SK-N-SH (cell line): ENCODE data around the gene TAOK3. TPM values are rescaled to one million over a fixed set of nuclear protein-coding genes. Genes with fewer than 3 reads are reported as not detected.

Source experiments
- CTCF ChIA-PET: fragments of 300-600, 350-600 bp; formaldehyde crosslinking; extraction: SDS; loops from one replicate; lab custom pipeline; 2021; lab: Yijun Ruan, JAX
- POLR2A ChIA-PET: fragments of 350-600 bp; sonication (Branson Sonifier 250); formaldehyde crosslinking; extraction: SDS; loops from one replicate; lab custom pipeline; 2020; ENCODE audit warnings: antibody characterized with exemption, inconsistent platforms; lab: Yijun Ruan, JAX
- DNase-seq: peaks from one replicate; pipeline ENCODE4 v3.0.0; 2012
- H2AFZ ChIP-seq: fragments of 200-600 bp; sonication (generic); 2 replicates; pipeline ENCODE4 v1.8.1; 2016; ENCODE audit warnings: antibody characterized with exemption, mild to moderate bottlenecking, low read depth
- H3F3A ChIP-seq: fragments of 200-600 bp; sonication (generic); replicated peaks from 2 replicates; pipeline ENCODE3; 2016; ENCODE audit warnings: antibody characterized with exemption, mild to moderate bottlenecking; ENCODE audit not compliant: insufficient read depth
- H3K27ac ChIP-seq, 2 experiments: fragments of 200-500 bp in 1 of 2; fragments of 200-600 bp in 1 of 2; sonication (Bioruptor generic) in 1 of 2; sonication (generic), shearing (Covaris generic) in 1 of 2; 2 replicates each; pipeline versions ENCODE4 v1.5.1 to v1.6.1; 2014 to 2016; ENCODE audit warnings: low read depth in 2 of 2, inconsistent platforms in 1 of 2, low read length in 1 of 2, mild to moderate bottlenecking in 1 of 2, mixed read lengths in 1 of 2
- H3K27me3 ChIP-seq: fragments of 200-600 bp; sonication (generic), shearing (Covaris generic); 2 replicates; pipeline ENCODE4 v1.6.1; 2016; ENCODE audit warnings: mixed run types; ENCODE audit not compliant: insufficient read depth
- H3K36me3 ChIP-seq, 2 experiments: fragments of 200-500 bp in 1 of 2; fragments of 200-600 bp in 1 of 2; sonication (Bioruptor generic) in 1 of 2; sonication (generic) in 1 of 2; replicated peaks in 1 of 2; 2 replicates each; pipeline versions ENCODE3 to v1.5.1; 2014 to 2016; ENCODE audit warnings: low read length in 1 of 2, mild to moderate bottlenecking in 1 of 2; ENCODE audit not compliant: insufficient read depth in 2 of 2, control insufficient read depth in 1 of 2
- H3K4me1 ChIP-seq, 2 experiments: fragments of 200-500 bp in 1 of 2; fragments of 200-600 bp in 1 of 2; sonication (Bioruptor generic) in 1 of 2; sonication (generic), shearing (Covaris generic) in 1 of 2; 2 replicates each; pipeline versions ENCODE4 v1.5.1 to v1.6.1; 2014 to 2016; ENCODE audit warnings: low read depth in 1 of 2, low read length in 1 of 2, mixed run types in 1 of 2; ENCODE audit not compliant: insufficient read depth in 2 of 2, control insufficient read depth in 1 of 2
- H3K4me2 ChIP-seq: fragments of 200-600 bp; sonication (generic), shearing (Covaris generic); 2 replicates; pipeline ENCODE4 v1.6.1; 2017; ENCODE audit warnings: mixed run types
- H3K4me3 ChIP-seq, 2 experiments: fragments of 200-500 bp in 1 of 2; fragments of 200-600 bp in 1 of 2; sonication (Bioruptor generic) in 1 of 2; sonication (generic), shearing (Covaris generic) in 1 of 2; 2 replicates each; pipeline versions ENCODE4 v1.5.1 to v1.8.1; 2014 to 2016; ENCODE audit warnings: low read depth in 2 of 2, inconsistent platforms in 1 of 2, low read length in 1 of 2, mild to moderate bottlenecking in 1 of 2, mixed read lengths in 1 of 2, moderate library complexity in 1 of 2
- H3K79me2 ChIP-seq: fragments of 200-600 bp; sonication (generic); 2 replicates; pipeline ENCODE4 v1.8.1; 2017; ENCODE audit warnings: mild to moderate bottlenecking; ENCODE audit not compliant: insufficient read depth
- H3K9ac ChIP-seq: fragments of 200-600 bp; sonication (generic); 2 replicates; pipeline ENCODE4 v1.6.1; 2017; ENCODE audit warnings: mixed run types
- H3K9me2 ChIP-seq: fragments of 200-600 bp; sonication (generic); 2 replicates; pipeline ENCODE4 v1.6.1; 2017; ENCODE audit warnings: mixed run types
- H3K9me3 ChIP-seq: fragments of 200-600 bp; sonication (generic); 2 replicates; pipeline ENCODE4 v1.6.1; 2017; ENCODE audit warnings: mixed run types, mild to moderate bottlenecking, moderate library complexity
- H4K20me1 ChIP-seq: fragments of 200-600 bp; sonication (generic); 2 replicates; pipeline ENCODE4 v1.6.1; 2017; ENCODE audit warnings: mild to moderate bottlenecking, mixed run types; ENCODE audit not compliant: insufficient read depth
- CHD2 ChIP-seq: fragments of 150-350 bp; IDR thresholded peaks from 2 replicates; pipeline ENCODE4 v1.6.1; 2018; ENCODE audit warnings: low read length; ENCODE audit not compliant: partially characterized antibody
- EP300 ChIP-seq, 2 experiments: IDR thresholded peaks; 2 replicates each; pipeline versions ENCODE4 v1.4.0 to v1.6.1; 2012; ENCODE audit warnings: borderline replicate concordance in 1 of 2, low read depth in 1 of 2, low read length in 1 of 2
- EZH2phosphoT487 ChIP-seq: fragments of 200-600 bp; sonication (generic); IDR thresholded peaks from 2 replicates; pipeline ENCODE4 v1.6.1; 2017; ENCODE audit warnings: low read depth, mixed run types, mild to moderate bottlenecking, antibody characterized with exemption, moderate library complexity, borderline replicate concordance
- FOSL2 ChIP-seq: IDR thresholded peaks from 2 replicates; pipeline ENCODE4 v1.4.0; 2012; ENCODE audit warnings: low read depth, mild to moderate bottlenecking, moderate library complexity, borderline replicate concordance
- GATA2 ChIP-seq: sonication (generic); formaldehyde crosslinking; IDR thresholded peaks from 2 replicates; pipeline ENCODE4 v1.5.0; 2020; ENCODE audit warnings: mild to moderate bottlenecking, missing genetic modification reagents
- IRF3 ChIP-seq: fragments of 150-350 bp; IDR thresholded peaks from 2 replicates; pipeline ENCODE4 v1.6.1; 2016; ENCODE audit warnings: mild to moderate bottlenecking, low read depth, low read length
- JUND ChIP-seq: IDR thresholded peaks from 2 replicates; pipeline ENCODE4 v1.4.0; 2012
- MAX ChIP-seq: IDR thresholded peaks from 2 replicates; pipeline ENCODE4 v1.4.0; 2012; ENCODE audit warnings: low read depth
- MEF2A ChIP-seq: IDR thresholded peaks from 2 replicates; pipeline ENCODE4 v1.4.0; 2012; ENCODE audit warnings: low read depth, borderline replicate concordance
- NFIC ChIP-seq: IDR thresholded peaks from 2 replicates; pipeline ENCODE4 v1.4.0; 2012; ENCODE audit warnings: borderline replicate concordance
- PBX3 ChIP-seq: IDR thresholded peaks from 2 replicates; pipeline ENCODE4; 2012
- RAD21 ChIP-seq: IDR thresholded peaks from 2 replicates; pipeline ENCODE4 v1.6.1; 2012; ENCODE audit warnings: mild to moderate bottlenecking, low read length
- RCOR1 ChIP-seq: fragments of 150-350 bp; IDR thresholded peaks from 2 replicates; pipeline ENCODE4 v1.6.1; 2017; ENCODE audit warnings: antibody characterized with exemption, low read length
- REST ChIP-seq: IDR thresholded peaks from 2 replicates; pipeline ENCODE4 v1.6.1; 2012; ENCODE audit warnings: mild to moderate bottlenecking, low read depth, low read length, moderate library complexity
- RFX5 ChIP-seq: IDR thresholded peaks from 2 replicates; pipeline ENCODE4 v1.6.1; 2012; ENCODE audit warnings: mild to moderate bottlenecking, improper control_type of control experiment, low read length
- RXRA ChIP-seq: IDR thresholded peaks from 2 replicates; pipeline ENCODE4 v1.4.0; 2012; ENCODE audit warnings: low read depth, mild to moderate bottlenecking, borderline replicate concordance
- SIN3A ChIP-seq: IDR thresholded peaks from 2 replicates; pipeline ENCODE4 v1.6.1; 2012; ENCODE audit warnings: low read depth, mild to moderate bottlenecking, low read length, moderate library complexity, borderline replicate concordance
- SMC3 ChIP-seq: IDR thresholded peaks from 2 replicates; pipeline ENCODE4 v1.6.1; 2012; ENCODE audit warnings: low read depth, low read length, improper control_type of control experiment
- TAF1 ChIP-seq: IDR thresholded peaks from 2 replicates; pipeline ENCODE4 v1.6.1; 2012; ENCODE audit warnings: low read depth, mild to moderate bottlenecking, low read length, moderate library complexity, borderline replicate concordance
- TCF12 ChIP-seq: IDR thresholded peaks from 2 replicates; pipeline ENCODE4 v1.4.0; 2012
- TEAD4 ChIP-seq: IDR thresholded peaks from 2 replicates; pipeline ENCODE4 v1.4.0; 2012; ENCODE audit warnings: mild to moderate bottlenecking, borderline replicate concordance; ENCODE audit not compliant: insufficient read depth
- USF1 ChIP-seq: IDR thresholded peaks from 2 replicates; pipeline ENCODE4 v1.4.0; 2012; ENCODE audit warnings: low read depth, borderline replicate concordance
- USF2 ChIP-seq: fragments of 150-350 bp; IDR thresholded peaks from 2 replicates; pipeline ENCODE4 v1.6.1; 2017; ENCODE audit warnings: antibody characterized with exemption, low read length, low read depth, borderline replicate concordance
- YY1 ChIP-seq: IDR thresholded peaks from 2 replicates; pipeline ENCODE4 v1.4.0; 2012; ENCODE audit warnings: low read depth, mild to moderate bottlenecking
- WGBS: methylation state at CpG from one replicate; pipeline ENCODE4 v1.1.6; 2017; ENCODE audit warnings: low lambda C conversion rate; 5-methylcytosine and 5-hydroxymethylcytosine counted together
- polyA plus RNA-seq, 3 experiments: library from polyadenylated mRNA; depleted of rRNA; stranded (reverse); fragments of >200 nt; gene quantifications; 2 replicates each; pipeline ENCODE4 v1.2.3, GENCODE V29; 2012

The TAOK3 gene
- polyA plus RNA-seq, 1 of the 3 experiments (the other 2 are of a cell fraction) = 18.1 TPM

GRCh38 chr12:118370601-118371000 is 2.1 kb downstream of the TAOK3 start:
- Histone ChIP-seq H3K4me1 (peaks cover 8 to 12% of the 10 kb centered on the region in 2 experiments; a peak in 3 of 4 replicates), H4K20me1 (no peaks in the 10 kb centered on the region), H3K9ac (peak overlapping the region; percentile 79), H3K27ac (peak overlapping the region in 1 of 2 experiments; percentile 71; a peak in 2 of 4 replicates), H3K4me3 (peak overlapping the region; percentile 59 to 91; a peak in 3 of 4 replicates), H3K9me2 (no peaks in the 10 kb centered on the region), H2AFZ (peak overlapping the region; percentile 69), H3K36me3 (no peaks in the 10 kb centered on the region), H3K79me2 (peaks cover 67% of the 10 kb centered on the region), H3F3A (peaks cover 8% of the 10 kb centered on the region), H3K27me3 (no peaks in the 10 kb centered on the region), H3K9me3 (no peaks in the 10 kb centered on the region), H3K4me2 (peak overlapping the region; percentile 93)
- CTCF ChIA-PET = interaction anchor here (1.2 to 1.6 kb wide), 3 partner anchors 188 to 208 kb away, joined by 3 to 7 read pairs (median 6); no protein-coding TSS in a partner anchor
- POLR2A ChIA-PET = interaction anchor here (0.8 kb wide), 1 partner anchor 183 kb away, joined by 3 read pairs; no protein-coding TSS in a partner anchor
- peak; percentile 34 for DNase-seq
- TF ChIP-seq USF1 (no peak), REST (no peak), JUND (no peak), TAF1 (no peak), RCOR1 (peak; percentile 74; the same call in 1 of the 2 replicates), NFIC (no peak), TCF12 (no peak), TEAD4 (no peak), MAX (no peak), RFX5 (no peak), RXRA (no peak), SMC3 (no peak), SIN3A (no peak), EZH2phosphoT487 (no peak), USF2 (no peak), YY1 (no peak), PBX3 (no peak), RAD21 (no peak), FOSL2 (no peak), GATA2 (CRISPR knock-in tag) (0 out of 2 replicates have a peak, but pooled peaks have one; percentile 19), MEF2A (no peak), CHD2 (no peak), IRF3 (no peak), EP300 (IDR thresholded peaks at IDR 0.05; ENCODE audit: borderline replicate concordance in 1 of 2, low read depth in 1 of 2, low read length in 1 of 2) (0 out of 4 replicates have a peak, but pooled peaks of 1 of the 2 experiments have one; percentile 34)
- 35% methylated on average over 3 of the region's 3 CpGs for WGBS
